ENCODE results near the gene GPR78.

The GPR78 gene

GRCh38 chr4:8559011-8559410 lies 21.2 kb upstream of the GPR78 start:
- H3K4me2 ChIP-seq (ENCODE audit: low read length): no peak overlapping the region
- no peak overlapping the region for H3K4me3 ChIP-seq (ENCODE audit: low read depth, low read length)
- no peak overlapping the region for H3K9ac ChIP-seq
- H3K36me3 ChIP-seq (ENCODE audit: control insufficient read depth, insufficient read depth, low read length): no peaks in the 10 kb centered on the region
- H3K27me3 ChIP-seq (ENCODE audit: control insufficient read depth, insufficient read depth, low read length): no peaks in the 10 kb centered on the region
- no peak for TF ChIP-seq CTCF (IDR thresholded peaks at IDR 0.05)
- H3K9me3 ChIP-seq (ENCODE audit: control insufficient read depth, low read length): no peaks in the 10 kb centered on the region
- no peak overlapping the region for H2AFZ ChIP-seq
- H3K27ac ChIP-seq: no peak overlapping the region
- no peaks in the 10 kb centered on the region for H3K4me1 ChIP-seq
- no peaks in the 10 kb centered on the region for H3K79me2 ChIP-seq

- H3K36me3 ChIP-seq (ENCODE audit: control insufficient read depth, insufficient read depth, low read length): no peaks in the 10 kb centered on the region
- H2AFZ ChIP-seq: no peak overlapping the region
- no peaks in the 10 kb centered on the region for H3K27me3 ChIP-seq (ENCODE audit: control insufficient read depth, insufficient read depth, low read length)
- no peaks in the 10 kb centered on the region for H3K79me2 ChIP-seq
- H3K4me1 ChIP-seq: no peaks in the 10 kb centered on the region
- H3K4me3 ChIP-seq (ENCODE audit: low read depth, low read length): no peak overlapping the region
- no peak overlapping the region for H3K27ac ChIP-seq
- H3K9me3 ChIP-seq (ENCODE audit: control insufficient read depth, low read length): no peaks in the 10 kb centered on the region
- no peak for TF ChIP-seq CTCF (IDR thresholded peaks at IDR 0.05)
- no peak overlapping the region for H3K4me2 ChIP-seq (ENCODE audit: low read length)
- no peak overlapping the region for H3K9ac ChIP-seq
Observed at GRCh38 chr4:8559524-8560264, 20.5 kb upstream of the GPR78 start.

- Histone ChIP-seq H3K4me2 (ENCODE audit: low read length) (no peak overlapping the region), H3K9me3 (ENCODE audit: control insufficient read depth, low read length) (no peaks in the 10 kb centered on the region), H3K4me3 (ENCODE audit: low read depth, low read length) (no peak overlapping the region), H2AFZ (no peak overlapping the region), H3K9ac (no peak overlapping the region), H3K36me3 (ENCODE audit: control insufficient read depth, insufficient read depth, low read length) (no peaks in the 10 kb centered on the region), H3K27ac (no peak overlapping the region), H3K4me1 (no peaks in the 10 kb centered on the region), H3K79me2 (no peaks in the 10 kb centered on the region), H3K27me3 (ENCODE audit: control insufficient read depth, insufficient read depth, low read length) (no peaks in the 10 kb centered on the region)
- no peak for TF ChIP-seq CTCF (IDR thresholded peaks at IDR 0.05)
Observed at GRCh38 chr4:8560265-8561047, 19.7 kb upstream of the GPR78 start.

- Histone ChIP-seq H3K9ac (no peak overlapping the region), H3K79me2 (no peaks in the 10 kb centered on the region), H3K9me3 (ENCODE audit: control insufficient read depth, low read length) (no peaks in the 10 kb centered on the region), H3K4me2 (ENCODE audit: low read length) (no peak overlapping the region), H3K4me1 (no peaks in the 10 kb centered on the region), H3K4me3 (ENCODE audit: low read depth, low read length) (no peak overlapping the region), H2AFZ (no peak overlapping the region), H3K36me3 (ENCODE audit: control insufficient read depth, insufficient read depth, low read length) (no peaks in the 10 kb centered on the region), H3K27me3 (ENCODE audit: control insufficient read depth, insufficient read depth, low read length) (no peaks in the 10 kb centered on the region), H3K27ac (no peak overlapping the region)
- no peak for TF ChIP-seq CTCF (IDR thresholded peaks at IDR 0.05)
Observed at GRCh38 chr4:8564595-8564994, 15.6 kb upstream of the GPR78 start.
